ENCODE measurements around the gene KCNIP4.

Gene KCNIP4

GRCh38 chr4:20882500-20882899 lies 1066.1 kb downstream of the KCNIP4 start:
- no peak for TF ChIP-seq CTCF (IDR thresholded peaks at IDR 0.05)
- no peak for DNase-seq
- H3K9me3 Mint-ChIP-seq: no peaks in the 10 kb centered on the region
- H3K4me3 Mint-ChIP-seq: no peak overlapping the region
- H3K27me3 Mint-ChIP-seq (ENCODE audit: low read depth, poor library complexity): peaks cover 6% of the 10 kb centered on the region
- no peaks in the 10 kb centered on the region for H3K36me3 Mint-ChIP-seq (ENCODE audit: low read depth)
- H3K4me1 Mint-ChIP-seq: no peaks in the 10 kb centered on the region
- H3K27ac Mint-ChIP-seq: no peak overlapping the region

GRCh38 chr4:20881658-20882057 lies 1066.9 kb downstream of the KCNIP4 start:
- no peak for TF ChIP-seq CTCF (IDR thresholded peaks at IDR 0.05)

GRCh38 chr4:20878806-20879205 lies 1069.8 kb downstream of the KCNIP4 start:
- no peaks in the 10 kb centered on the region for H3K4me1 Mint-ChIP-seq
- peak; percentile 13 for DNase-seq
- no peak for TF ChIP-seq CTCF (IDR thresholded peaks at IDR 0.05)
- H3K27me3 Mint-ChIP-seq (ENCODE audit: low read depth, poor library complexity): peaks cover 6% of the 10 kb centered on the region
- H3K27ac Mint-ChIP-seq: peak overlapping the region; percentile 21
- H3K36me3 Mint-ChIP-seq (ENCODE audit: low read depth): no peaks in the 10 kb centered on the region
- H3K9me3 Mint-ChIP-seq: no peaks in the 10 kb centered on the region
- no peak overlapping the region for H3K4me3 Mint-ChIP-seq

More at GRCh38 chr4:20881658-20882057, 1066.9 kb downstream of the KCNIP4 start:
- H3K9me3 Mint-ChIP-seq: no peaks in the 10 kb centered on the region
- peaks cover 9% of the 10 kb centered on the region for H3K27me3 Mint-ChIP-seq (ENCODE audit: low read depth, poor library complexity)
- DNase-seq: no peak
- no peaks in the 10 kb centered on the region for H3K4me1 Mint-ChIP-seq
- no peak overlapping the region for H3K4me3 Mint-ChIP-seq
- no peak overlapping the region for H3K27ac Mint-ChIP-seq
- no peaks in the 10 kb centered on the region for H3K36me3 Mint-ChIP-seq (ENCODE audit: low read depth)

DNA sequence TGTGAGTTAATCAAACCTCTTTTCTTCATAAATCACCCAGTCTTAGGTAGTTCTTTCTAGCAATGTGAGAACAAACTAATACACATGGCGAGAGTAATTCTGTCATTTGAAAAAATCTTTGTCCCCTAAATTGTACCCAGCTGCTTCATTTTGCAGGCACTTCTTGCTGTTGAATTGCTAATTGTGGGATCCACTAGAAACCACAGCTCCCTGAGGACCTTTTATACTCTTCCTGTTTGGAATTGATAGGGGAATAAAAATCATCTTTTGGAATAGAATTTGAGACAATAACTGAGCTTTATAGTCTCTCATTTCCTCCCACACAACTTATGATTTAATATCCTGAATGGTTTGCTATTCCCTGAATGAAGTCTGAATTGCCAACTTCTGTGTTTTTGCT lies 1078.1 kb downstream of the KCNIP4 start:
- H3K36me3 Mint-ChIP-seq (ENCODE audit: low read depth): no peaks in the 10 kb centered on the region
- no peak for DNase-seq
- H3K4me3 Mint-ChIP-seq: no peak overlapping the region
- no peaks in the 10 kb centered on the region for H3K4me1 Mint-ChIP-seq
- no peaks in the 10 kb centered on the region for H3K27me3 Mint-ChIP-seq (ENCODE audit: low read depth, poor library complexity)
- TF ChIP-seq CTCF (IDR thresholded peaks at IDR 0.05): no peak
- no peak overlapping the region for H3K27ac Mint-ChIP-seq
- no peaks in the 10 kb centered on the region for H3K9me3 Mint-ChIP-seq

- Mint-ChIP-seq H3K36me3 (ENCODE audit: low read depth) (no peaks in the 10 kb centered on the region), H3K27ac (no peak overlapping the region)
- no peak for TF ChIP-seq CTCF (IDR thresholded peaks at IDR 0.05)
These were observed 1080.5 kb downstream of the KCNIP4 start for GRCh38 chr4:20868108-20868507.

DNA sequence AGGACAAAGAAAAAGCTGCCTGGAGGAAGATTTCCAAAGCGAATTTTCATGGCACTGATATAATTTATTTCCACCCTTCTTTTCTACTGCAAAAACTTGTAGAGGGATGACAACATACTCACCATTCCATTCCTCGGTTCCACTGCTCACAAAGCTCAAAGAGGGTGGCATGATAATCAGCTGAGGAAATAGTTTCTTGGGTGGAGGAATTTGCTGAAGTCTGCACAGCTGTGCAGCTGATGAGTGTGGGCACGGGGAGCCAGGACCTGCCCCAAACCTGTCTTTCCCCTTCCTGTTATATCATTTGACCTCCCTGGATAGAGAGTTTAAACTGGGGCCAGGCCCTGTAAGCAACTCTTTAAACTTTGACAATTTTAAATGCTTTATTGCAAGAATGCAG lies 1087.7 kb downstream of the KCNIP4 start:
- H3K4me3 Mint-ChIP-seq: no peak overlapping the region
- H3K4me1 Mint-ChIP-seq: no peaks in the 10 kb centered on the region
- DNase-seq: no peak
- H3K36me3 Mint-ChIP-seq (ENCODE audit: low read depth): no peaks in the 10 kb centered on the region
- H3K9me3 Mint-ChIP-seq: no peaks in the 10 kb centered on the region
- no peak overlapping the region for H3K27ac Mint-ChIP-seq
- no peak for TF ChIP-seq CTCF (IDR thresholded peaks at IDR 0.05)
- H3K27me3 Mint-ChIP-seq (ENCODE audit: low read depth, poor library complexity): peaks cover 6% of the 10 kb centered on the region

More at GRCh38 chr4:20868108-20868507, 1080.5 kb downstream of the KCNIP4 start:
- no peak for DNase-seq
- Mint-ChIP-seq H3K27me3 (ENCODE audit: low read depth, poor library complexity) (peaks cover 2% of the 10 kb centered on the region), H3K4me3 (no peak overlapping the region), H3K4me1 (no peaks in the 10 kb centered on the region), H3K9me3 (no peaks in the 10 kb centered on the region)

Measured in nephron progenitor cell (in vitro differentiated cells).